GM18909 (cell line): Measurements from ENCODE around the gene SESN3.
"Not testable (repeated sequence)": the region's sequence is repeated elsewhere in the genome, so short reads cannot be mapped to it uniquely, and the experiment has no call there.

Source experiments
- ATAC-seq: cut with Tn5 transposase; IDR thresholded peaks from one replicate; pipeline ENCODE4 v1.9.1; 2021; ENCODE audit warnings: mild to moderate bottlenecking; ENCODE audit not compliant: unreplicated experiment, poor library complexity

The SESN3 gene

DNA sequence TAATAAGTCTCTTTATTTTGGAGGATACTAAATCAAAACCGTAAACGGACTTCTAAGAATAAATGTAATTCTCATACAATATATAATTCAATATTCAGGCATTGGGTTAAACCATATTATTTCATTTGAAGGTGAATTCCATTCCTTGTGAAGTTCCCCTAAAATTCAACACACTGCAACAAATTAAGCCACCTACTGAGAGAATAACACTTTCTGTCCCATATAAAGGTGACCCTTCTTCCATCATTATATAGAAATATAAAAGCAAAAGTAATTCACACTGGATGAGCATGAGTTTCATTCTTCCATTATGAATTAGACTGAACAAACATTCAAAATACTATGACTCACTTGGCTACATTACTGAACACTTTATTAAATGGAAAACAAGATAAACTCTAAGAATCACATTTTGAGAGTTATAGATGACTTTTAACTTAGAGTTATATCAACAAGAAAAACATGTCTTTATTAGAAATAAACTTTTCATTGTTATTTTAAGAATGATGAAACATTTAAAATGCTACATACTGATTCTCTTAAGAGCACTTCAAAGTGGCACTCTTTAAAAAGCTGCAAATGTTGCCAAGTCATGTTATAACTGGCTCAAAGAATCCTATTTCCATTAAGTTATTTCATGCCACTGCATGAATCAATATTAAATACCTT lies 2.8 kb downstream of the SESN3 start:
- no peak for ATAC-seq

DNA sequence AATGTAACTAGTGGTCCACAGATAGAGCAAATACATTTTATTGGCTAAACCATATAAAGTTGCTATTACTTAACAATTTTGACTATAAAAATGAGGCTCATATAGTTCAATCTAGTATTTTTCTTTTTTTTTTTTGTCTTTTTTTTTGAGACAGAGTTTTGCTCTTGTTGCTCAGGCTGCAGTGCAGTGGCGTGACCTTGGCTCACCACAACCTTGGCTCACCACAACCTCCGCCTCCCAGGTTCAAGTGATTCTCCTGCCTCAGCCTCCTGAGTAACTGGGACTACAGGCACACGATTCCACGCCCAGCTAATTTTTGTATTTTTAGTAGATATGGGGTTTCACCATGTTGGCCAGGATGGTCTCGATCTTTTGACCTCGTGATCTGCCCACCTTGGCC lies 3.9 kb downstream of the SESN3 start:
- not testable (repeated sequence) for ATAC-seq

DNA sequence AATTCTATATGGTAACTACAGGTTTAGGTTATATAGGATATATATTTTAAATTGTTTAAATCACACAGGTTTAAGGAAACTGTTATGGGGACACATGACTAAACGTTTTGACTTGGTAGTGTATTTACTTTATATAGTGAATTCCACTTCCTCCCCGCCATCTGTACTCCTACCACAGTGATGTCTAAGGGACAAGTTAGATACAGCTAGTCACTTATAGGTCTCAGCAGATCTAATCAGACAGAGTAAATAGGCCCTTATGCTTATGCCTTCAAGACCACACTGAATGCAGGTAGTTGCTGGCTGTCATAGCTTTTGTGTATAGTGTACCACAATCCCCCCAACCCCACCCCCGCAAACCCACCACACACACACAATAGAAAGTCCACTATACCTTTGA lies 8.2 kb downstream of the SESN3 start:
- ATAC-seq: no peak

DNA sequence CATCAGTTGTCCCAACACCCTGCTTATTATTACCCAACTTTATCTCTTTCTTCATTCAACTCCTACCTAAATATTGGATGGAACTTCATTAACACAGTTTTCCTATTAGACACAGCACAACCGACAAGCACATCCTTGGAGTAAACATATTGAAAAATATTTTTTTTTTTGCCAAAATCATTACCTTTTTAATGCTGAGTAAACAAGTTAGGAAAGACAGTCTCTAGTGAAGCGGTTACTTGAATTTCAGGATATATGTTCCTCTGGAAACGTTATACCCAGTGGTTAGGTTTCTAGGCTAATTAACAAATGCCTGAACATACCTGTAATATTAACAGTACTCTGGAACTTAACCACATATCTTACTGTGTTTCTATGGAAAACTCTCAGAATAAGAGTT lies 11.4 kb downstream of the SESN3 start:
- ATAC-seq: no peak

DNA sequence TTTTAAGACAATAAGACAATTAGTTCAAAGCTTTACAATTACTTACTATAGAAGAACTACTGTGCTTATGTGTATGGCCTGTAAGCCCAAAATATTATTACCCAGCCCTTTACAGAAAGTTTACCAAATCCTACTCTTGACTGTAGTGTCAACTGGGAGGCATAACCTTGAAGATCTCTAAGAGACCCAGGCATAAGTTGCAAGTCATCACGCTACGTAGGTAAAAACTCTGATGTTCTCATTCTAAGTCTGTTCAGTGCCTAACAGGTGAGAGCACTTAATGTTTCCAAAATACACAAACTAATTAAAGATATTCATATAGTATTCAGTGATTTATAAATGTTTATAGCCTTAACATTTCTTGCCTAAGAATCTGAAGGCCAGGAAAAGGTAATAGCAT lies 12.9 kb downstream of the SESN3 start:
- no peak for ATAC-seq

DNA sequence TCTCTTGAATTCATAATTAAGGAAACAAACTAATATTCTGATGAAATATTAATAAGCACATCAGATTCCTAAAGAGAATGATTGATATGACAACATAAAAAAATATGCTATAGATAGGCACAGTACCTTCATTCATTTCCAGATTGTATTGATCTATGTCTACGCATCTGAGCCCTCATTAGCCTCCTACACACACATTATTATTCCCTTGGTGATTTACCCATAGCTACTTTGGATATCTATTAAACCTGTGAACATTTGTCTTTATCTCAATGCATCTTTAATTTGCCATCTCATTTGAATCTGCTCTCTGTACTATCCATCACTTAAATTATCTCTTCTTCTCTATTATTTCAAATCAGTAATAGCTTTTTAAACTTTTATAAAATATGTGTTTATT lies 18.4 kb downstream of the SESN3 start:
- no peak for ATAC-seq

DNA sequence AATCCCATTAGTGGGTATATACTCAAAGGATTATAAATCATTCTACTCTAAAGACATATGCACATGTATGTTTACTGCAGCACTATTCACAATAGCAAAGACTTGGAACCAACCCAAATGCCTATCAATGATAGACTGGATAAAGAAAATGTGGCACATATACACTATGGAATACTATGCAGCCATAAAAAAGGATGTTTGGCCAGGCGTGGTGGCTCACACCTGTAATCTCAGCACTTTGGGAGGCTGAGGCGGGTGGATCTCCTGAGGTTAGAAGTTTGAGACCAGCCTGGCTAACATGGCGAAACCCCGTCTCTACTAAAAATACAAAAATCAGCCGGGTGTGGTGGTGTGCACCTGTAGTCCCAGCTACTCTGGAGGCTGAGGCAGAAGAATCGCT lies 21.5 kb downstream of the SESN3 start:
- ATAC-seq: not testable (repeated sequence)

DNA sequence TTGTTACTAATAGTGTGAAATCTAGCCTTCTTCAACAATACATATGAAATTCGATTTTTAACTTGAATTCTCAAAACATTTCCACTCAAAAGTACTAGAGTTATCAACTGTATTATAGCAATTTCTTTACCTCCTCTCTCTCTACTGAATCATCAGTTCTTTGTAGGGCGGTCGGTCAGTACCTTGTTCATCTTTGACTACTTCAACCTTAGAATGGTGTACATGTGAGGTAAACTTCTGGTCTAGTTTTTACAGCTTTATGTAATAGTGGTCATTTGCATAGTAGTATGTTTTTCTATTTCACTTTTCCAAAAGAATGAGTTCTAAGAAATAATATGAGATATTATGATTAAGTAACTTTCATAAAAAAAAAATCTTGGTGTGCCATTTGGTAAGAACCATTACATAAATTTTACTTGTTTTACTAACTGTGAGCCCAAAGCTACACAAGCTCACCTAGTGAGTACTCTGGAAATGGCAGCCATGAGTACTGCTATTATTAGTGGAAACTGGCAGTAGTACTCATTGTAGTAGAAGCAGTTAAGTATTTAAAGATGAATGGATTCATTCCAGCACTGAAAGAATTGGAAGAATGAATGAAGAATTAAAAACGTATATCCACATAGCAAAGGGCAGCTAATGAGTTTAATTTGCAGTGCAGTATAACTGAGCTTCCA lies 30.1 kb downstream of the SESN3 start:
- no peak for ATAC-seq

DNA sequence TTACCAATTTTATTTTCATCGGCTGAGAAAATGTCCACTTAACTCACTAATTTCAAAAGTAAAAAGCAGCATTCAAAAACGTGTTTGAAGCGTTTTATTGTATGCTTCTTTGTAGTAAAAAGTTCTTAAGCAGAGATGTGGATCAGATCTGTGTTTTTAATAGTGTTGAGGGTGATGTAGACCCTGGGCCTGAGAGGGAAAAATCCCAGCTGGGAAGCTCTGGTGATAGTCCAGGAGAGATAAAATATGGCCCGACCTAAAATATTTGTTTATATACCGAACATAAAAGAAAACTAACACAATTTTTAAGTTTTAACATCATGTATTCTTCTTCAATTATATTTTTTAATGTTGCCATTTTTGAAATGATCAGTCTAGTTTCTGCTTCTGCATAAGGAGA lies 35.2 kb downstream of the SESN3 start:
- ATAC-seq: no peak

DNA sequence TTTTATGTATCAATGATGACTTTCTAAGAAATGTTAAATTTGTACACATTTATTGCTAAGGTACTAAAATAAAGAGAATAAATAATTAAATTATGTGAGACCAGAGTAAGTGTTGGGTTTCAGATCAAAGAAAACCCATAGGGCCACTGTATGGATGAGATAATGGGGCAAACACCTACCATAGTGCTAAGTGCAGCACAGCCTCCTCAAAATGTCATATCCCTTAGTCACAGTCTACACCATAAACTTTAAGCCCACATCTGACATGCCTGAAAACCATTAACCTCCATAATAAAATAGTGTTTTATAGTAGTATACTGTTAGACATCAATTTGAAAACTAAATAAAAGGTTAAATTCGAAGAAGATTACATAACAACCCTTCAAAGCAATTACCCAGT lies 37.5 kb downstream of the SESN3 start:
- no peak for ATAC-seq

DNA sequence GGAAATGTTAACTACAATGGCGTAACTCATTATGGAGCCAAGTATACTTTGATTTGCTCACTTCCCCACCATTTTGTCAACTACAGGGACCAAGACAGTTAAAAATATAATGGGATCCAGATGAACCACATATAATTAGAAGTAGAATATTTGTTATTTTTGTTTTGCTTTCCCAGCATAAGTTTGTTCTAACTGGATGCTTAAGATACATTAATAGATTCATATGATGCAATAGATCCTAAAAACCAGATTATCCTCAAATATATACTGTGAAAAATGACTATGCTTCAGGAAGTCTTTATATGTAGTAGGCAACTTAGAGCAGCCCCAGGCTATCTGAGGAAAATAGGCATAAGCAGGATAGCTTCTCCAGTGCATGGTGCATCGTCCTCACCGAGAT lies 38.3 kb downstream of the SESN3 start:
- no peak for ATAC-seq

DNA sequence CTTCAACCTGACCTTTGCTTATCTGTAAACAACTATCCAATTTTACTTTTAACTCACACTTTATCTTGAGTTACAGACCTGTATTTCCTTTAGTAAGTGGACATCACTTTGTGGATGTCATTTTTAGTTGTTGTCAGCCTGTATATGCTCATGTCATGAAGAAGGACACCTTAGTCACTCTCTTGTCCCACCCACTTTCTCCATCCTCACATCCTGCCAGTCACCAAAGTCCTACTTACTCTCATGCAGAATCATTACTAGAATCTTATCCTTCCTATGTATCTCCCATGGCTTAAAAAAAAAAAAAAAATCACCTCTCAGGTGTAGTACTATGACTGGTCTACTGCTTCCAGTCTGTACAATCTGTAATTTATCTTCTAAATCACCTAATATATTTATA lies 43.3 kb downstream of the SESN3 start:
- ATAC-seq: no peak

DNA sequence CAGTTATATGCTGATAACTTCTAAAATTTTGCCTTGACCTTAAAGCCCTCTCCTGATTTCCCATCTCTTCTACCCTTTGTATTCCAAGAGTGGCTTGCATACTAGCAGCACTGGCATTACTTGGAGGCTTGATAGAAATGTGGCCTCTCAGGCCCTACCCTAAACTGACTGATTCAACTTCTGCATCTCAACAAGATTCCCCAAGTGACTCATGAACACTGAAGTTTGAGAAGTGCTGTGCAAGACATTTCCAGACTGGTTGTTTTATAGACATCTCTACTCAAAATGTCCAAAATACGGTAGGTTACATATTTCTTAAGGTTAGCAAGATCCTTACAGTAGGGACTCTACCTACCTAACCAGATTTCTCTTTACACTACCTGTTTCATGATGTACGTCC lies 48.6 kb downstream of the SESN3 start:
- no peak for ATAC-seq

DNA sequence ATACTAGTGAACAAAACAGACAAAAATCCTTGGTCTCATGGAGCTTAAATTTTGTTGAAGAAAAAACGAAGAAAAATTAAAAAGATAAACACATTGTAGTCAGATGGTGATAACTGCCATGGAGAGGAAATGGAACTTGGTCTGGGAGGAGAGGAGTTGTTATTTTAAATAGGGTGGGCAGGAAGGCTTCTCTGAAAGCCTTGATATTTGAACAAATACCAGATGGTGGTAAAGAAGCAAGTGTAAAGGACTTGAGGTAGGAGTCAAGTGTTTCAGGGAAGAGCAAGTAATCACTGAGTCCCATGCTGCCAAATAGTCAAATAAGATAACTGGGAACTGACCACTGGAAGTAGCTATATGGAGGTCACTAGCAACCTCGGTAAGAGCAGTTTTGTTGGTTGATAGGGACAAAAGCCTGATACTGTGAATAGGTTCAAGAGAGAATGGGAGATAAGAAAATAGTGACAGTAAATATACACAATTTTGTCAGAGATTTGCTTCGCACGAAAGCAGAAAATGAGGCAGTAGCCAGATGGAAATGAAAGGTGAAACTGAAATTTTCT lies 55.1 kb downstream of the SESN3 start:
- ATAC-seq: no peak

DNA sequence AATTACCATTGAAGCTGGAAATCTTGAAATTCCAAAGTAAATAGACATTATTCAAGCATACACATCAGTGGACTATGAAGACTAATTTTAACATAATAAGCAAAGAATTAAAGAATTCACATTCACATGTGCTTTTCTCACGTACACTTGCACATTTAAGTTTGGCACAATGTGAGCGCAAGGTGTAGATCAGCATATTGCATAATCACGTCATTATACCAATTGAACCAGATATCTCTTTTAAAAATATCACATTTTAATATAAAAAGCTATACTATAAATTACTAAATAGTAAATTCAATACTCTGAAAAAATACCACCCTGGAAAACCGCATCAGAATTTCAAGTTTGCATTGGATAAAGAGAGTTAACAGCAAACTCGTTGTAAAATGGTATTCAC lies 60.7 kb downstream of the SESN3 start:
- ATAC-seq: no peak

DNA sequence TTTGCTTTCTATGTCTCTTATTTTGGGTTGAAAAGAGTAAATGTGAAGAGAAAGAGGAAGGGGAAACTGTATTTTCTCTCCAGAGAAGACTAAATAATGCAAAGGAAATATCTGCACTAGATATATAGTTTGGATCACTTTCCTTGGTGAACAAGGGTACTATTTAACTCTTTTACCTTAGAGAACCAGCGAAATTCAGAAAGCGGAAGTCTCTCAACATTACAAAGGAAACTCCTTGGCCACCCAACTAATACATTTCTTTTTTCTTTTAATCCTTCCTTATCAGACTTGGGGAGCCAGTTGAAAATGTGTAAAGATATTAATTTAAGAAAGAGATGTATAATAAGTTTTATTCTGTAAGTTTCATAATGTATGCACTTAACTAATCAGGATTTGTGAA lies 64.2 kb downstream of the SESN3 start:
- no peak for ATAC-seq

DNA sequence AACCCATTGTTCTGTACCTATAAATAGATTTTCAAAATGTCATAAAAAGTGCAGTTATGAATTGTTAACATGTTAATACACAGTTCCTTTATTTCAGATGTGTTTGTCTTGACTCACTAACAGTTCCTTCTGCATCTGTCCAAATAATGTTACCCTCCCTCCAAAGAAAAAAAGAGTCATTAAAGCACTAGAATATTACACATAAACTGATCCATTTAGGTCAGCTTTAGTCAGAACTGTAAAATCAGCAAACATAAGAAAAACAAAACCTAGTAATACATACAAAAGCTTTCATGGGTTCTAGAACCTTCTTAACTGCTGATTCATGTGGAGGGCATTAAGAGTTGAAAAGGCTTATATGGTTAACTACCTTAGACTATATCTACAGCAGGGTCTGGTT lies 65.4 kb downstream of the SESN3 start:
- ATAC-seq: no peak

DNA sequence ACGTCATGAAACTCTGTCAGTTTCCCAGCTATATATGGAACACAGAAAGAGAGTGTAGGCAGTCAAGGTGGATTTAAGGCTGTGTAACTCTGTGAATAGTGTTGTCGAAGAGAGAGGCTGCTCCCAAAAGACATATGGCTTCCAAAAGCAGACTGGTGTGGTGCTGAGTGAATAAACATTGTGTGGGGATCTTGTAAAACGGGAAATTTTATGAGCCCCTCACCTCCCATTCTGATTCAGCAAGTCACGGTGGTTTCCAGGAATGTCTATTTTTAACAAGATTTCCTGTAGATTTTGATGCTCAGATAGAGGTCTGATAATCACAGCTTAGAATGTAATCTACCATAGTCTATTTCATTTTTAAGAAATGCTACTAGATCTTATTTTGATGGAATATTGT lies 67.9 kb downstream of the SESN3 start:
- no peak for ATAC-seq

DNA sequence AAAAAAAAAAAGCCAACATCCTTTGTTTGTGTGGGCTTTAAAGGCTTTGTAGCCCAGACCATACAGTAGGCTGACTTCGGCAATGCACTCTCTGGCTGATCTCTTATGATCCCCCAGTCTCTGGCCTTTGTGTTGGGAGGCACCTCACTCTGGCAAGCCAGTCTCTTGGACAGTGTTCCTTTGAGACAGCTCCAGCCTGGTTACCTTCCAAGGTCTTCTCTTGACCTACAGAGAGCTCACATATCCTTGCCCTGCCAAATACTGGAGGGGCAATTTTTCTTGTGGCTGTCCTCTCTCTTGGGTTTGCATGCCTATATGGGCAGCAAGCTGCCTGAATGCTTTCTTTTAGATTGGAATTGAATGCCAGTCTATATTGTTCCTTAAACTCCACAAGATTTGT lies 69.8 kb downstream of the SESN3 start:
- no peak for ATAC-seq

DNA sequence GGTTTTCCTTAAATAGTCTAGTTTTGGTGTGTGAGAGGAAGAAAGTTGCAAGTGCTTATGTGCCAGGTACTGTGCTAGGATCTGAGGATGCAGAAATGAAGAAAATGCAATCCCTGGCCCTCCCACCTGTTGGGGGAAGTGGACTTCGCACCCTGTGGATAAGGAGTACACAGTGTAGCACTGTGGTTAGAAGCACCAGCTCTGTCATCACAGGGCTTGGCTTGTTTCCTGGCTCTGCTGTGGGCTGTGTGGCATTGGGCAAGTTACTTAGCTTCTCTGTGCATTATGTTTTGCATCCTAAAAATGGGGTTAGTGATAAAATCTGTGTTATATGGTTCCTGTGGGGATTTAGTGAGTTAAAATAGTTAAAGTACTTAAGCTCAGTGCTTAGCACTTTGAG lies 73.2 kb downstream of the SESN3 start:
- ATAC-seq: no peak

DNA sequence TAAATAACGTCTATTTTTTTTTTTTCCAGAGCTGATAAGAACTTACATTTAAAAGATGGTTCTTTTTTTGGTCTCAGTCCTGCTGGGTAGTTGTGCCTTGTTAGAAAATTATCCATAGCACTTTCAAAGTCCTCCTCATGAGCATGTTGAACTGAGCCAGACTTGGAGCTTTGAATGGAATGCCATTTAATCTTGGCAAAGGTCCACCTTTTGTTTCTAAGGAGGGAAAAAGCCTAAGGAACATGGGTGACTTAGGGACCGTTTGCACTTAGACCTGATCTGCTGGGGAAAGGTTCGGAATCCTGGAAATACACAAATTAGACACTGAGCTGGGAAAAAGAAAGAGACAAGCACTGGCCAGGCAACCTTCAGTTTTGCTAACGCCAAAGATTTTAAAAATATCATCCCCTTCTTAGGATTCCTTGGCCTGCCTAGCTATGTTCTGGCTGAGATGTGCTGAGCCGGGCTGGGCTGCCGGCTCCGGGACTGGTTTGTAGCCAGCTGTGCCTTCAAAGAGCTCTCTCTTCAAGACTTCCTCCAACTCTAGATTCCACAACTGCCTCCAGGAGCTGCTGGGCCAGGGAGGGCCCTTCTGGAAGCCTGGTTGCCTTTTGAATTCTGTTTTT lies 74.0 kb downstream of the SESN3 start:
- no peak for ATAC-seq
